Measurements from ENCODE around the gene NAV3. TPM values are rescaled to one million over a fixed set of nuclear protein-coding genes. Genes with fewer than 3 reads are reported as not detected.

NAV3 gene
- total and polyA plus RNA-seq, 2 of the 4 experiments (the other 2 are of a cell fraction): 25.5 to 106 TPM

DNA sequence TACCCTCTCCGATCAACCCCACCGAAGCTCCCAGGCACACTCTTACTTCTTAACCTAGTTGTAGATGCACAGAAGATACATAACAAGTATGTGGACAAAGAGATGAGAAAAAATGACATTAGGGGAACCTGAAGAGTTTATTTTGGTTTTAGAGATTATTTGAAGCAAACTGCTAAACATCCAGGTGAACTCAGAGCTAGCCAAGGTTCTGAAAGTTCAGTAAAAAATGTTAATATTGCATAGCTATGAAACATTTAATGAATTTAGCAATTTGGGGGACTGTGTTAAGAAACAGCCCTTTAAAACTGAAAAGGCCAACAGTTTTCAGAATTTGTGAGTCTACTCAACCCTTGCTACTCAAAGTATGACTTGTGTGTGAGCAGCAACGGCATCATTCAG lies 174.4 kb downstream of the NAV3 start:
- Histone ChIP-seq H4K91ac (ENCODE audit: insufficient read depth, low read depth, low read length) (no peak overlapping the region), H3K9me3 (ENCODE audit: control insufficient read depth, insufficient read depth, low read length) (no peaks in the 10 kb centered on the region), H2BK20ac (ENCODE audit: low read depth, low read length) (no peak overlapping the region), H2BK5ac (ENCODE audit: low read depth, low read length, poor library complexity, severe bottlenecking) (no peak overlapping the region), H4K20me1 (ENCODE audit: insufficient read depth, low read length) (peaks cover 12% of the 10 kb centered on the region; the same call in 1 of the 2 replicates), H2AK5ac (ENCODE audit: low read depth, low read length) (no peak overlapping the region), H3K9me1 (ENCODE audit: insufficient read depth, low read length) (peaks cover 16% of the 10 kb centered on the region; the same call in 1 of the 2 replicates), H3K18ac (ENCODE audit: low read depth, low read length) (no peak overlapping the region), H3K4ac (ENCODE audit: low read depth, low read length) (no peak overlapping the region), H3K36me3 (ENCODE audit: control insufficient read depth, insufficient read depth, low read length) (peaks cover 7% of the 10 kb centered on the region), H3K14ac (replicated peaks; ENCODE audit: low read depth, low read length) (no peak overlapping the region), H3K23ac (ENCODE audit: low read depth, low read length) (no peak overlapping the region), H3K4me1 (ENCODE audit: control insufficient read depth, insufficient read depth, low read length) (no peaks in the 10 kb centered on the region), H4K8ac (ENCODE audit: low read depth in 2 of 2, low read length in 2 of 2) (no peak overlapping the region), H3K9ac (ENCODE audit: low read depth, low read length) (no peak overlapping the region), H2AFZ (replicated peaks; ENCODE audit: low read length, poor library complexity) (no peak overlapping the region), H3K4me2 (ENCODE audit: low read depth, low read length) (no peak overlapping the region), H3K79me1 (ENCODE audit: low read depth in 1 of 2, low read length in 2 of 2) (peaks cover 25 to 59% of the 10 kb centered on the region in 2 experiments), H3K27me3 (ENCODE audit: control insufficient read depth, insufficient read depth, low read length) (no peaks in the 10 kb centered on the region), H3K27ac (ENCODE audit: insufficient read depth, low read length) (no peak overlapping the region), H3K4me3 (ENCODE audit: insufficient read depth, low read depth, low read length) (no peak overlapping the region), H2AK9ac (replicated peaks; ENCODE audit: low read depth, low read length, poor library complexity) (no peak overlapping the region), H4K5ac (ENCODE audit: low read depth, low read length) (no peak overlapping the region), H3K56ac (ENCODE audit: extremely low read depth, insufficient read depth, low read length) (no peak overlapping the region), H2BK120ac (ENCODE audit: low read depth, low read length) (no peak overlapping the region), H2BK15ac (ENCODE audit: low read depth, low read length) (no peak overlapping the region)
- TF ChIP-seq RFX5 (IDR thresholded peaks at IDR 0.05; ENCODE audit: low read depth, low read length) (no peak), RAD21 (IDR thresholded peaks at IDR 0.05; ENCODE audit: low read length) (no peak), CHD1 (IDR thresholded peaks at IDR 0.05; ENCODE audit: low read depth, low read length) (no peak), NFE2L2 (IDR thresholded peaks at IDR 0.05; ENCODE audit: low read depth, low read length) (no peak), MAZ (IDR thresholded peaks at IDR 0.05; ENCODE audit: borderline replicate concordance, low read depth, low read length) (no peak), SMC3 (IDR thresholded peaks at IDR 0.05; ENCODE audit: low read depth, low read length) (no peak), POLR2A (IDR thresholded peaks at IDR 0.05; ENCODE audit: low read depth, low read length) (no peak), RCOR1 (IDR thresholded peaks at IDR 0.05; ENCODE audit: insufficient replicate concordance, low read length) (no peak), MAFK (IDR thresholded peaks at IDR 0.05; ENCODE audit: low read depth, low read length) (no peak), FOS (IDR thresholded peaks at IDR 0.05; ENCODE audit: low read depth, low read length) (no peak), MXI1 (IDR thresholded peaks at IDR 0.05; ENCODE audit: borderline replicate concordance, low read depth, low read length) (no peak), CEBPB (IDR thresholded peaks at IDR 0.05; ENCODE audit: low read depth, low read length) (no peak), BHLHE40 (IDR thresholded peaks at IDR 0.05; ENCODE audit: low read depth, low read length) (no peak)
- TF ChIP-seq, protein P1, sequence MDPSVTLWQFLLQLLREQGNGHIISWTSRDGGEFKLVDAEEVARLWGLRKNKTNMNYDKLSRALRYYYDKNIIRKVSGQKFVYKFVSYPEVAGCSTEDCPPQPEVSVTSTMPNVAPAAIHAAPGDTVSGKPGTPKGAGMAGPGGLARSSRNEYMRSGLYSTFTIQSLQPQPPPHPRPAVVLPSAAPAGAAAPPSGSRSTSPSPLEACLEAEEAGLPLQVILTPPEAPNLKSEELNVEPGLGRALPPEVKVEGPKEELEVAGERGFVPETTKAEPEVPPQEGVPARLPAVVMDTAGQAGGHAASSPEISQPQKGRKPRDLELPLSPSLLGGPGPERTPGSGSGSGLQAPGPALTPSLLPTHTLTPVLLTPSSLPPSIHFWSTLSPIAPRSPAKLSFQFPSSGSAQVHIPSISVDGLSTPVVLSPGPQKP (IDR thresholded peaks at IDR 0.05; ENCODE audit: borderline replicate concordance, low read depth, low read length): no peak
- TF ChIP-seq, protein P2, sequence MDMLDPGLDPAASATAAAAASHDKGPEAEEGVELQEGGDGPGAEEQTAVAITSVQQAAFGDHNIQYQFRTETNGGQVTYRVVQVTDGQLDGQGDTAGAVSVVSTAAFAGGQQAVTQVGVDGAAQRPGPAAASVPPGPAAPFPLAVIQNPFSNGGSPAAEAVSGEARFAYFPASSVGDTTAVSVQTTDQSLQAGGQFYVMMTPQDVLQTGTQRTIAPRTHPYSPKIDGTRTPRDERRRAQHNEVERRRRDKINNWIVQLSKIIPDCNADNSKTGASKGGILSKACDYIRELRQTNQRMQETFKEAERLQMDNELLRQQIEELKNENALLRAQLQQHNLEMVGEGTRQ (IDR thresholded peaks at IDR 0.05; ENCODE audit: low read depth, low read length): no peak
- TF ChIP-seq, protein P3, sequence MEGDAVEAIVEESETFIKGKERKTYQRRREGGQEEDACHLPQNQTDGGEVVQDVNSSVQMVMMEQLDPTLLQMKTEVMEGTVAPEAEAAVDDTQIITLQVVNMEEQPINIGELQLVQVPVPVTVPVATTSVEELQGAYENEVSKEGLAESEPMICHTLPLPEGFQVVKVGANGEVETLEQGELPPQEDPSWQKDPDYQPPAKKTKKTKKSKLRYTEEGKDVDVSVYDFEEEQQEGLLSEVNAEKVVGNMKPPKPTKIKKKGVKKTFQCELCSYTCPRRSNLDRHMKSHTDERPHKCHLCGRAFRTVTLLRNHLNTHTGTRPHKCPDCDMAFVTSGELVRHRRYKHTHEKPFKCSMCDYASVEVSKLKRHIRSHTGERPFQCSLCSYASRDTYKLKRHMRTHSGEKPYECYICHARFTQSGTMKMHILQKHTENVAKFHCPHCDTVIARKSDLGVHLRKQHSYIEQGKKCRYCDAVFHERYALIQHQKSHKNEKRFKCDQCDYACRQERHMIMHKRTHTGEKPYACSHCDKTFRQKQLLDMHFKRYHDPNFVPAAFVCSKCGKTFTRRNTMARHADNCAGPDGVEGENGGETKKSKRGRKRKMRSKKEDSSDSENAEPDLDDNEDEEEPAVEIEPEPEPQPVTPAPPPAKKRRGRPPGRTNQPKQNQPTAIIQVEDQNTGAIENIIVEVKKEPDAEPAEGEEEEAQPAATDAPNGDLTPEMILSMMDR (conservative IDR thresholded peaks at IDR 0.05; ENCODE audit: low read depth, low read length): no peak
- ATAC-seq (ENCODE audit: low read depth) (no peak), DNase-seq (no peak)
- BruUV-seq (replicated peaks): no TSS peak
- WGBS, 2 experiments (ENCODE audit: extremely low coverage in 2 of 2, insufficient read length in 1 of 2): 100% methylated on average over 1 of the region's 3 CpGs; no CpG with 5 or more reads in 1 of the 2 experiments
- in situ Hi-C loops (cut with MboI; ENCODE audit: low sequenced_read_pairs): loop anchor here (10.0 kb wide), 1 partner anchor 110 kb away; no protein-coding TSS in a partner anchor
- dilution Hi-C loops (cut with HindIII; ENCODE audit: low sequenced_read_pairs, unreplicated experiment): no loop called here
- intact Hi-C loops (cut with micrococcal nuclease): no loop called here
- ChIA-PET POLR2A (ENCODE audit: unreplicated experiment) (interaction anchor here (0.9 kb wide), 1 partner anchor 115 kb away, joined by 7 read pairs; no protein-coding TSS in a partner anchor), CTCF (no interaction called here)

Data from IMR-90 (cell line).